Skeletal muscle tissue (tissue), 4 donors: ENCODE measurements around the gene PCDHA1. TPM values are rescaled to one million over a fixed set of nuclear protein-coding genes. Genes with fewer than 3 reads are reported as not detected.
"Not testable (repeated sequence)": the region's sequence is repeated elsewhere in the genome, so short reads cannot be mapped to it uniquely, and the experiment has no call there.

ENCODE experiments used
- H3K27ac ChIP-seq: one replicate; pipeline ENCODE4 v1.7.0; 2013; ENCODE audit warnings: mild to moderate bottlenecking, low read depth, low read length, inconsistent platforms
- H3K27me3 ChIP-seq, 3 donors: one replicate each; pipeline ENCODE4 v1.7.0; 2013; ENCODE audit warnings: low read length in 3 of 3; ENCODE audit not compliant: control insufficient read depth in 3 of 3, insufficient read depth in 3 of 3
- H3K36me3 ChIP-seq, 3 donors: one replicate each; pipeline ENCODE4 v1.7.0; 2013; ENCODE audit warnings: low read length in 3 of 3; ENCODE audit not compliant: control insufficient read depth in 3 of 3, insufficient read depth in 3 of 3
- H3K4me1 ChIP-seq, 3 donors: one replicate each; pipeline ENCODE4 v1.7.0; 2013; ENCODE audit warnings: low read length in 3 of 3, mild to moderate bottlenecking in 3 of 3; ENCODE audit not compliant: control insufficient read depth in 3 of 3, insufficient read depth in 3 of 3
- H3K4me3 ChIP-seq, 3 donors: one replicate each; pipeline ENCODE4 v1.7.0; 2013; ENCODE audit warnings: low read length in 3 of 3
- H3K9ac ChIP-seq, 3 donors: one replicate each; pipeline ENCODE4 v1.7.0; 2013; ENCODE audit warnings: low read length in 3 of 3, mild to moderate bottlenecking in 3 of 3, moderate library complexity in 2 of 3, low read depth in 1 of 3
- H3K9me3 ChIP-seq, 3 donors: one replicate each; pipeline ENCODE4 v1.7.0; 2013; ENCODE audit warnings: low read length in 3 of 3; ENCODE audit not compliant: control insufficient read depth in 3 of 3
- total RNA-seq: library from RNA; depleted of rRNA; stranded (reverse); fragments of >200 nt; gene quantifications from one replicate; pipeline ENCODE4 v1.2.3, GENCODE V29; 2014
- donor health status: Osteomylitis.

Gene PCDHA1
- total RNA-seq: not detected

DNA sequence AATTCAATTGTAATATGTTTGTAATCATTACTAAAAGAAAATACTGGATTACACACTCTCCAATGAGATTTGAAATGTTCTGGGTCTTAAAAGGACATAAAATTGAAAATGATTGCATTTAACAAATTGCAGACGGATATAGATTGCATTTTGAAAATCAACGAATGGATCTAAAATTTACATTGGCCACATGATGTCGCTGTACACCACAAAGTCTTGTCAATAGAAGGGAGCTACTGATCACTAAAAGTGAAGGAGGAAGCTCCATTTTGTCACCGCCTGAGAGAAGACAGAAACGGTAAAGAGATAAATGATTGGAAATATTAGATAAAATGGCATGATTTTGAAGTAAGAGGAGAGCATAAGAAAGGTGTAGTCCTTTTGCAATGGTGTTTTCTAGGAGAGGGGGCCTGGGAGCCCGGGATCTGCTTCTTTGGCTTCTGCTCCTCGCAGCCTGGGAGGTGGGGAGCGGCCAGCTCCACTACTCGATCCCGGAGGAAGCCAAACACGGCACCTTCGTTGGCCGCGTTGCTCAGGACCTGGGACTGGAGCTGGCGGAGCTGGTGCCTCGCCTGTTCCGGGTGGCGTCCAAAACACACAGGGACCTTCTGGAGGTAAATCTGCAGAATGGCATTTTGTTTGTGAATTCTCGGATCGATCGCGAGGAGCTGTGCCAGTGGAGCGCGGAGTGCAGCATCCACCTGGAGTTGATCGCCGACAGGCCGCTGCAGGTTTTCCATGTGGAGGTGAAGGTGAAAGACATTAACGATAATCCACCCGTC, at the start of gene PCDHA1:
Gene PCDHA1 (plus strand): TSS at position 236 of the 782 bp plus-strand sequence.
- H3K36me3 ChIP-seq: no peaks in the 10 kb centered on the region
- peaks cover 0 to 10% (median 0%) of the 10 kb centered on the region in 3 donors for H3K27me3 ChIP-seq
- H3K9ac ChIP-seq: no peak within 1 kb of the TSS
- H3K27ac ChIP-seq: no peak within 1 kb of the TSS
- H3K9me3 ChIP-seq: peaks cover 14 to 20% (median 18%) of the 10 kb centered on the region in 3 donors
- H3K4me3 ChIP-seq: no peak within 1 kb of the TSS
- H3K4me1 ChIP-seq: no peaks in the 10 kb centered on the region

DNA sequence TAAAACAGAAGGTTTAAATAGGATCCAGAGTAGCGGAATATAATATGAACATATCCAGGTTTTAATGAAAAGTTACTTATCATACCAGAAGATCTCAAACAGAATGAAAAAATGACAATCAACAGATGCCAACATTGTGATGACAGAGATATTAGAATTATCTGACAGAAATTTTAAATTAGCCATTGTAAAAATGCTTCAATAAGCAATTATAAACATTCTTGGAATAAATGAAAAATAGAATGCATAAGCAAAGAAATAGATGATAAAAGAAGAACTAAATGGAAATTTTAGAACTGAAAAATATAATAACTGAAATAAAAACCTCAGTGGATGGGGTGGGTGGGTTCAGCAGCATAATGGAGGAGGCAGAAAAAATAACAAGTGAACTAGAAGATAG, 48.5 kb upstream of the PCDHA1 start:
- Histone ChIP-seq H3K4me3 (no peak overlapping the region), H3K36me3 (no peaks in the 10 kb centered on the region), H3K4me1 (no peaks in the 10 kb centered on the region), H3K9ac (no peak overlapping the region), H3K9me3 (no peaks in the 10 kb centered on the region), H3K27me3 (peaks cover 0 to 6% (median 3%) of the 10 kb centered on the region in 3 donors), H3K27ac (no peak overlapping the region)

- Histone ChIP-seq H3K9me3 (no peaks in the 10 kb centered on the region), H3K4me3 (no peak overlapping the region), H3K9ac (no peak overlapping the region)
Measured at GRCh38 chr5:140741967-140742366, 44.0 kb upstream of the PCDHA1 start.

DNA sequence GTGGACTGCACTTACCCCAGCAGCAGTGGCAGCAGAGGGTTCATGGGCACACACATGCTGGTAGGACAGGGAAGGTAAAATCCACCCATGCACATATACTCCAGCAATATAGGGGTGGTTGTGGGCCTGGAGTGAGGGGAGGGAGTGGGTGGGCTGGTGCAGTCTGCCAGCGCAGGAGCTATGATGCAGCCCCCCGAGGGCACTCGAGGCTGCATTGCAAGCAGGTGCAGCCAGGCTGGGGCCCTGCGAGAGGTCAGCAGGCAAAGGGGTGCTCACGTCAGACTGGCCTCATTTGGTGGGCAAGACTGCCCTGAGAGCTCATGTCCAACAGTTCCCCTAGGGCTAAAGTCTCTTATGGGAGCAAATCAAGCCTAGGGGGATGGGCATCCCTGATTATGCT, 32.4 kb upstream of the PCDHA1 start:
- no peaks in the 10 kb centered on the region for H3K27me3 ChIP-seq
- H3K9ac ChIP-seq: no peak overlapping the region
- no peak overlapping the region for H3K4me3 ChIP-seq
- H3K27ac ChIP-seq: no peak overlapping the region
- no peaks in the 10 kb centered on the region for H3K4me1 ChIP-seq
- peaks cover 5 to 15% (median 14%) of the 10 kb centered on the region in 3 donors for H3K9me3 ChIP-seq
- no peaks in the 10 kb centered on the region for H3K36me3 ChIP-seq

More at GRCh38 chr5:140741967-140742366, 44.0 kb upstream of the PCDHA1 start:
- Histone ChIP-seq H3K27ac (no peak overlapping the region), H3K27me3 (peaks cover 0 to 3% (median 0%) of the 10 kb centered on the region in 3 donors), H3K4me1 (no peaks in the 10 kb centered on the region), H3K36me3 (no peaks in the 10 kb centered on the region)

- Histone ChIP-seq H3K27ac (no peak overlapping the region), H3K27me3 (no peaks in the 10 kb centered on the region), H3K4me1 (no peaks in the 10 kb centered on the region), H3K9ac (no peak overlapping the region), H3K4me3 (no peak overlapping the region), H3K9me3 (peaks cover 29 to 51% (median 33%) of the 10 kb centered on the region in 3 donors), H3K36me3 (no peaks in the 10 kb centered on the region)
Measured at GRCh38 chr5:140764177-140764973, 21.6 kb upstream of the PCDHA1 start.

- H3K9ac ChIP-seq: no peak overlapping the region
- no peaks in the 10 kb centered on the region for H3K4me1 ChIP-seq
- H3K4me3 ChIP-seq: no peak overlapping the region
- no peak overlapping the region for H3K27ac ChIP-seq
- no peaks in the 10 kb centered on the region for H3K36me3 ChIP-seq
- peaks cover 29 to 56% (median 30%) of the 10 kb centered on the region in 3 donors for H3K9me3 ChIP-seq
- H3K27me3 ChIP-seq: no peaks in the 10 kb centered on the region
Measured at GRCh38 chr5:140767444-140767843, 18.5 kb upstream of the PCDHA1 start.

- Histone ChIP-seq H3K9me3 (peaks cover 5 to 21% (median 19%) of the 10 kb centered on the region in 3 donors), H3K4me1 (no peaks in the 10 kb centered on the region)
Measured at GRCh38 chr5:140780512-140780911, 5.4 kb upstream of the PCDHA1 start.

GRCh38 chr5:140787422-140787821, 1.5 kb downstream of the PCDHA1 start:
- H3K36me3 ChIP-seq, H3K4me1 ChIP-seq, H3K27ac ChIP-seq, H3K9ac ChIP-seq: not testable (repeated sequence)
- Histone ChIP-seq H3K27me3 (peaks cover 0 to 10% (median 0%) of the 10 kb centered on the region in 3 donors), H3K9me3 (peaks cover 14 to 18% (median 18%) of the 10 kb centered on the region in 3 donors), H3K4me3 (peak overlapping the region in 1 of 3 donors; percentile 13)

More at GRCh38 chr5:140780512-140780911, 5.4 kb upstream of the PCDHA1 start:
- Histone ChIP-seq H3K4me3 (no peak overlapping the region), H3K9ac (no peak overlapping the region), H3K27me3 (no peaks in the 10 kb centered on the region), H3K27ac (no peak overlapping the region), H3K36me3 (no peaks in the 10 kb centered on the region)

DNA sequence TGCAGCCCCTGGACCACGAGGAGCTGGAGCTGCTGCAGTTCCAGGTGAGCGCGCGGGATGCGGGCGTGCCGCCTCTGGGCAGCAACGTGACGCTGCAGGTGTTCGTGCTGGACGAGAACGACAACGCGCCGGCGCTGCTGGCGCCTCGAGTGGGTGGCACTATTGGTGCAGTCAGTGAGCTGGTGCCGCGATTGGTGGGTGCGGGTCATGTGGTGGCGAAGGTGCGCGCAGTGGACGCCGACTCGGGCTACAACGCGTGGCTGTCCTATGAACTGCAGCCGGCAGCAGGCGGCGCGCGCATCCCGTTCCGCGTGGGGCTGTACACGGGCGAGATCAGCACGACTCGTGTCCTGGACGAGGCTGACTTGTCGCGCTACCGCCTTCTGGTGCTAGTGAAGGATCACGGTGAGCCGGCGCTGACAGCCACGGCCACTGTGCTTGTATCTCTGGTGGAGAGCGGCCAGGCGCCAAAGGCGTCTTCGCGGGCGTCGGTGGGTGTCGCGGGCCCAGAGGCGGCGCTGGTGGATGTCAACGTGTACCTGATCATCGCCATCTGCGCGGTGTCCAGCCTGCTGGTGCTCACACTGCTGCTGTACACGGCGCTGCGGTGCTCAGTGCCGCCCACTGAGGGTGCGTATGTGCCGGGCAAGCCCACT, 2.0 kb downstream of the PCDHA1 start:
- not testable (repeated sequence) for H3K27ac ChIP-seq, H3K9ac ChIP-seq, H3K4me1 ChIP-seq, H3K36me3 ChIP-seq, H3K4me3 ChIP-seq
- H3K9me3 ChIP-seq: peaks cover 9 to 18% (median 18%) of the 10 kb centered on the region in 3 donors
- H3K27me3 ChIP-seq: peaks cover 0 to 10% (median 0%) of the 10 kb centered on the region in 3 donors
